Measurements from ENCODE around the gene EFNA1. TPM values are rescaled to one million over a fixed set of nuclear protein-coding genes. Genes with fewer than 3 reads are reported as not detected.

EFNA1 gene
- total RNA-seq, 2 donors from 2014 or later, result 3.6 to 5.0 TPM

DNA sequence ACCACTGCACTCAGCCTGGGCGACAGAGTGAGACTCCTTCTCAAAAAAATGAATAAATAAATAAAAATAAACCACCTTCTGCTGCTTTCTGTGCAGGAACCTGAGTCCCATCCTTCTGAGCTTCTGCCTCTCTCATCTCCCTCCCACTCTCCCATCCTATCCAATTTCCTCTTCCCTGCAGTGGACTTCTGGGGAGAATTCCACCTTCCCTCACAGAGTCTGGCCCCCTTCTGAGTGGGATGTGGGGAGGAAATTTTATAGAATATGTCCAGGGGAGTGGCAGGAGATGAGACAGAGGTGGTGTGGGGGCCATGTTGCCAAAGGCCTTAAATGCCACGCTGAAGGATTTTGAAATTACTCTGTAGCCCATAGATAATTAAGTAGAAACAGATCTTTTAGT is 5.4 kb upstream of the EFNA1 start:
- H3K27me3 Mint-ChIP-seq (ENCODE audit: insufficient read depth), result peaks cover 88% of the 10 kb centered on the region
- Histone ChIP-seq H3K27ac (ENCODE audit: low read depth, low read length) (no peak overlapping the region), H3K27me3 (ENCODE audit: control insufficient read depth, insufficient read depth, low read length, poor library complexity, severe bottlenecking) (peaks cover 56% of the 10 kb centered on the region), H3K9ac (ENCODE audit: extremely low read depth, low read length, poor library complexity, severe bottlenecking) (no peak overlapping the region), H3K4me1 (ENCODE audit: control insufficient read depth, insufficient read depth, low read length) (no peaks in the 10 kb centered on the region), H3K4me3 (ENCODE audit: low read length) (no peak overlapping the region), H3K36me3 (ENCODE audit: control insufficient read depth, insufficient read depth, low read length) (no peaks in the 10 kb centered on the region), H3K9me3 (ENCODE audit: control insufficient read depth, low read length) (no peaks in the 10 kb centered on the region)
- H3K9me3 Mint-ChIP-seq, result no peaks in the 10 kb centered on the region
- 83 to 100% methylated on average over 1 to 2 of the region's 2 CpGs for WGBS, 2 experiments (ENCODE audit: insufficient coverage in 1 of 2, insufficient read length in 1 of 2)
- H3K4me3 Mint-ChIP-seq, result no peak overlapping the region
- H3K36me3 Mint-ChIP-seq (ENCODE audit: low read depth), result no peaks in the 10 kb centered on the region
- no peak overlapping the region for H3K27ac Mint-ChIP-seq
- TF ChIP-seq, protein P1, sequence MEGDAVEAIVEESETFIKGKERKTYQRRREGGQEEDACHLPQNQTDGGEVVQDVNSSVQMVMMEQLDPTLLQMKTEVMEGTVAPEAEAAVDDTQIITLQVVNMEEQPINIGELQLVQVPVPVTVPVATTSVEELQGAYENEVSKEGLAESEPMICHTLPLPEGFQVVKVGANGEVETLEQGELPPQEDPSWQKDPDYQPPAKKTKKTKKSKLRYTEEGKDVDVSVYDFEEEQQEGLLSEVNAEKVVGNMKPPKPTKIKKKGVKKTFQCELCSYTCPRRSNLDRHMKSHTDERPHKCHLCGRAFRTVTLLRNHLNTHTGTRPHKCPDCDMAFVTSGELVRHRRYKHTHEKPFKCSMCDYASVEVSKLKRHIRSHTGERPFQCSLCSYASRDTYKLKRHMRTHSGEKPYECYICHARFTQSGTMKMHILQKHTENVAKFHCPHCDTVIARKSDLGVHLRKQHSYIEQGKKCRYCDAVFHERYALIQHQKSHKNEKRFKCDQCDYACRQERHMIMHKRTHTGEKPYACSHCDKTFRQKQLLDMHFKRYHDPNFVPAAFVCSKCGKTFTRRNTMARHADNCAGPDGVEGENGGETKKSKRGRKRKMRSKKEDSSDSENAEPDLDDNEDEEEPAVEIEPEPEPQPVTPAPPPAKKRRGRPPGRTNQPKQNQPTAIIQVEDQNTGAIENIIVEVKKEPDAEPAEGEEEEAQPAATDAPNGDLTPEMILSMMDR (conservative IDR thresholded peaks at IDR 0.05), result no peak
- H3K4me1 Mint-ChIP-seq, result peaks cover 13% of the 10 kb centered on the region
- no peak for DNase-seq

DNA sequence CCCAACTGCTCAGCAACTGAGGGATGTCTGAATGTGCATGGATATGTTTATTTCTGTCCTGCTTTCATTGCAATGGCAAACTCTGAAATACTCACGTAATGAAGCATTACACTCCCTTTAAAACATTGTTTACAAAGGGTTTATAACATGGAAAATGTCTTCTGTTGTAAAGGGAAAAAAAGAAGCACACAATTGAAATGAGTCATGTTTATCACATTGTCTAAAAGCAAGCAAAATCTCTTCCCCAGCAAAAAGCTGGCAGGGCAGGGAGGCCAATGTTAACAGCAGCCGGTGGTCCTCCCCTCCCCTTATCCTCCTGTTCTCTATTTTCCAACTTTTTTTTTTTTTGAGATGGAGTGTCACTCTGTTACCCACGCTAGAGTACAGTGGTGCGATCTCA is 3.9 kb upstream of the EFNA1 start:
- Histone ChIP-seq H3K9ac (ENCODE audit: extremely low read depth, low read length, poor library complexity, severe bottlenecking) (no peak overlapping the region), H3K9me3 (ENCODE audit: control insufficient read depth, low read length) (no peaks in the 10 kb centered on the region), H3K36me3 (ENCODE audit: control insufficient read depth, insufficient read depth, low read length) (no peaks in the 10 kb centered on the region), H3K27me3 (ENCODE audit: control insufficient read depth, insufficient read depth, low read length, poor library complexity, severe bottlenecking) (peaks cover 71% of the 10 kb centered on the region), H3K27ac (ENCODE audit: low read depth, low read length) (no peak overlapping the region), H3K4me3 (ENCODE audit: low read length) (no peak overlapping the region), H3K4me1 (ENCODE audit: control insufficient read depth, insufficient read depth, low read length) (peaks cover 4% of the 10 kb centered on the region)
- 71 to 88% methylated on average over 1 to 4 of the region's 4 CpGs for WGBS, 2 experiments (ENCODE audit: insufficient coverage in 1 of 2, insufficient read length in 1 of 2)
- Mint-ChIP-seq H3K4me3 (no peak overlapping the region), H3K4me1 (peaks cover 20% of the 10 kb centered on the region), H3K9me3 (no peaks in the 10 kb centered on the region), H3K27me3 (ENCODE audit: insufficient read depth) (peaks cover 90% of the 10 kb centered on the region), H3K36me3 (ENCODE audit: low read depth) (no peaks in the 10 kb centered on the region), H3K27ac (no peak overlapping the region)
- TF ChIP-seq, protein P1 (conservative IDR thresholded peaks at IDR 0.05), result no peak
- DNase-seq, result no peak

DNA sequence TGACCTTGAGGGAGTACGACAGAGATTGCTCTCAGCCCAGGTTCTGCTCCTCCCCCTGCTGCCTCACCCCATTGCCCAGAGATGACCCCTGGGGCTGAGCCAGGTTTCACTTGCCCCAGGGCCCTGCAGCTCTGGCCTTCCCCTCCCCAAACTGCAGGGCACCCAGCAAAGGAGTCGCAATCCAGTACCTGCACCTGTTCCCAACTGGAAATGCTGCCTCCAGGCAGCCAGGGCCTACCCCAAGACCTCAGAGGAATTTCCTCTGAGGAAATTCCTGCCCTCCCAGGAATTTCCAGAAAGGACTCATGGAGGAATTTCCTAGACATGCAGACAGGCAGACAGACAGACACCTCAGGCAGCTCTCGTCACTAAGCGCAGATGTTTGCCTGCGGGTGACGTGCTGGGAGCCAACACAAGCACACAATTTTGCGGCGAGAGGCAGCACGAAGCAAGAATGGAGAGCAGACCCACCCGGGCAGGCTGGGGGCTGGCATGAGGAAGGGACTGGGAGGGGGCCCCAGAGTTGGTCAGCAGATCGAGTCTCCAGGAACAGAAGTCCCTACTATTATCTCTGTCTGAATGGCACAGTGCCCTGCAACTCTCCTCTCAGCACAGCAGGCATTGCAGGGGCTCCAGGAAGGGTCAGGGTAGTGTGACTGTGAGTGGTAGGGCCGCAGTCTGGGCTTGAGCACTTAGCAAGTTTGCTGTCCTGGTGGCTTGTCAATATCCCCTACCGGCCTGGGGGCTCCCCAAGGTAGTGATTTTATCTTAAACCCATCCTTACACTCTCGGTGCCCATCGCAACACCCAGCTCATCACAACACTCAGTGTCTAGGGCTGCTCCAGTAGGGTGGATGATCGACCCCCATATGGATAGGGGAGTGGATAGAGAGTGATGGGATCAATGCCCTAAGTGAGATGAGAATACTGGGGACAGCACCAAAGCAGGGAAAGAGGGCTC is 2.9 kb upstream of the EFNA1 start:
- TF ChIP-seq, protein P1 (conservative IDR thresholded peaks at IDR 0.05), result no peak
- no peak overlapping the region for H3K27ac Mint-ChIP-seq
- Histone ChIP-seq H3K9ac (ENCODE audit: extremely low read depth, low read length, poor library complexity, severe bottlenecking) (no peak overlapping the region), H3K27me3 (ENCODE audit: control insufficient read depth, insufficient read depth, low read length, poor library complexity, severe bottlenecking) (peaks cover 80% of the 10 kb centered on the region), H3K4me3 (ENCODE audit: low read length) (no peak overlapping the region), H3K36me3 (ENCODE audit: control insufficient read depth, insufficient read depth, low read length) (no peaks in the 10 kb centered on the region), H3K4me1 (ENCODE audit: control insufficient read depth, insufficient read depth, low read length) (peaks cover 12% of the 10 kb centered on the region), H3K27ac (ENCODE audit: low read depth, low read length) (no peak overlapping the region), H3K9me3 (ENCODE audit: control insufficient read depth, low read length) (no peaks in the 10 kb centered on the region)
- H3K9me3 Mint-ChIP-seq, result no peaks in the 10 kb centered on the region
- no peaks in the 10 kb centered on the region for H3K36me3 Mint-ChIP-seq (ENCODE audit: low read depth)
- WGBS, 2 experiments (ENCODE audit: insufficient coverage in 1 of 2, insufficient read length in 1 of 2), result 53 to 72% methylated on average over 11 to 16 of the region's 16 CpGs
- peaks cover 29% of the 10 kb centered on the region for H3K4me1 Mint-ChIP-seq
- no peak overlapping the region for H3K4me3 Mint-ChIP-seq
- peaks cover 90% of the 10 kb centered on the region for H3K27me3 Mint-ChIP-seq (ENCODE audit: insufficient read depth)
- DNase-seq, result peak; percentile 61

Measured in endodermal cell (in vitro differentiated cells).